OCI-LY3 (cell line): ENCODE data around the gene PLOD2.

ENCODE experiments used
- H2AFZ ChIP-seq: fragments of 200-600, 300-600 bp; shearing (Covaris generic); 2 replicates; pipeline ENCODE4 v1.6.0; 2014; ENCODE audit warnings: antibody characterized with exemption, low read depth, low read length
- H3K27ac ChIP-seq: fragments of 200-600, 300-600 bp; sonication (generic); 2 replicates; pipeline ENCODE4 v1.5.1; 2014; ENCODE audit warnings: mild to moderate bottlenecking, low read length, moderate library complexity, mixed read lengths
- H3K27me3 ChIP-seq: fragments of 200-600, 300-600 bp; sonication (generic); 2 replicates; pipeline ENCODE4 v1.6.1; 2014; ENCODE audit warnings: low read depth, low read length, mixed read lengths
- H3K36me3 ChIP-seq: fragments of 200-600, 300-600 bp; sonication (generic); replicated peaks from 2 replicates; pipeline ENCODE3; 2014; ENCODE audit warnings: low read depth, low read length, mixed read lengths
- H3K4me1 ChIP-seq: fragments of 300-600, 200-600 bp; sonication (generic); 2 replicates; pipeline ENCODE4 v1.6.1; 2014; ENCODE audit warnings: low read length, mixed read lengths
- H3K4me2 ChIP-seq: fragments of 200-600, 300-600 bp; sonication (generic); 2 replicates; pipeline ENCODE4 v1.6.1; 2014; ENCODE audit warnings: low read length, mixed read lengths
- H3K4me3 ChIP-seq: fragments of 300-600, 200-600 bp; sonication (generic); 2 replicates; pipeline ENCODE4 v1.5.1; 2014; ENCODE audit warnings: antibody characterized with exemption, mild to moderate bottlenecking, low read length, moderate library complexity
- H3K79me2 ChIP-seq: fragments of 300-600, 200-600 bp; shearing (Covaris generic); 2 replicates; pipeline ENCODE4 v1.6.1; 2014; ENCODE audit warnings: mild to moderate bottlenecking, low read length, mixed read lengths
- H3K9ac ChIP-seq: fragments of 300-600, 200-600 bp; shearing (Covaris generic); 2 replicates; pipeline ENCODE4 v1.6.0; 2014; ENCODE audit warnings: mild to moderate bottlenecking, low read length, moderate library complexity
- H3K9me3 ChIP-seq: fragments of 200-600, 300-600 bp; shearing (Covaris generic); 2 replicates; pipeline ENCODE4 v1.6.1; 2014; ENCODE audit warnings: low read length, mixed read lengths; ENCODE audit not compliant: insufficient read depth
- H4K20me1 ChIP-seq: fragments of 200-600, 300-600 bp; sonication (generic); 2 replicates; pipeline ENCODE4 v1.6.1; 2016; ENCODE audit warnings: low read length, mixed read lengths; ENCODE audit not compliant: insufficient read depth
- CTCF ChIP-seq: fragments of 200-600, 300-600 bp; sonication (generic); IDR thresholded peaks from 2 replicates; pipeline ENCODE4 v1.5.1; 2014; ENCODE audit warnings: antibody characterized with exemption, low read length, low read depth
- EZH2phosphoT487 ChIP-seq: fragments of 200-600 bp; shearing (Covaris generic); IDR thresholded peaks from 2 replicates; pipeline ENCODE4 v1.6.1; 2018; ENCODE audit warnings: antibody characterized with exemption, mixed run types, low read depth

The PLOD2 gene

GRCh38 chr3:146154995-146155394 lies 6.0 kb downstream of the PLOD2 start:
- Histone ChIP-seq H3K27ac (no peak overlapping the region), H3K4me2 (no peak overlapping the region), H3K36me3 (no peaks in the 10 kb centered on the region), H3K9ac (no peak overlapping the region), H3K4me1 (no peaks in the 10 kb centered on the region), H3K79me2 (no peaks in the 10 kb centered on the region), H2AFZ (no peak overlapping the region), H3K9me3 (no peaks in the 10 kb centered on the region), H3K4me3 (no peak overlapping the region), H4K20me1 (no peaks in the 10 kb centered on the region), H3K27me3 (no peaks in the 10 kb centered on the region)
- no peak for TF ChIP-seq EZH2phosphoT487
- TF ChIP-seq CTCF = no peak

- Histone ChIP-seq H4K20me1 (no peaks in the 10 kb centered on the region), H3K27ac (no peak overlapping the region), H2AFZ (no peak overlapping the region), H3K4me2 (no peak overlapping the region), H3K4me1 (no peaks in the 10 kb centered on the region), H3K27me3 (no peaks in the 10 kb centered on the region), H3K79me2 (no peaks in the 10 kb centered on the region), H3K4me3 (no peak overlapping the region), H3K36me3 (no peaks in the 10 kb centered on the region), H3K9me3 (no peaks in the 10 kb centered on the region), H3K9ac (no peak overlapping the region)
- no peak for TF ChIP-seq CTCF
- no peak for TF ChIP-seq EZH2phosphoT487
Measured at GRCh38 chr3:146154316-146154715, 6.7 kb downstream of the PLOD2 start.

GRCh38 chr3:146153429-146153828 lies 7.6 kb downstream of the PLOD2 start:
- Histone ChIP-seq H2AFZ (no peak overlapping the region), H3K27ac (no peak overlapping the region), H3K27me3 (no peaks in the 10 kb centered on the region), H3K4me2 (no peak overlapping the region), H3K79me2 (no peaks in the 10 kb centered on the region), H3K9me3 (no peaks in the 10 kb centered on the region), H3K4me3 (no peak overlapping the region), H3K36me3 (no peaks in the 10 kb centered on the region), H4K20me1 (no peaks in the 10 kb centered on the region), H3K4me1 (no peaks in the 10 kb centered on the region), H3K9ac (no peak overlapping the region)
- TF ChIP-seq EZH2phosphoT487 = no peak
- TF ChIP-seq CTCF = no peak

- H3K27me3 ChIP-seq = no peaks in the 10 kb centered on the region
- H3K4me1 ChIP-seq = no peaks in the 10 kb centered on the region
- H4K20me1 ChIP-seq = no peaks in the 10 kb centered on the region
- H3K4me3 ChIP-seq = no peak overlapping the region
- no peak overlapping the region for H3K27ac ChIP-seq
- TF ChIP-seq EZH2phosphoT487 = no peak
- no peak for TF ChIP-seq CTCF
- H3K9me3 ChIP-seq = no peaks in the 10 kb centered on the region
- no peaks in the 10 kb centered on the region for H3K79me2 ChIP-seq
- no peak overlapping the region for H3K9ac ChIP-seq
- no peaks in the 10 kb centered on the region for H3K36me3 ChIP-seq
- H2AFZ ChIP-seq = no peak overlapping the region
- H3K4me2 ChIP-seq = no peak overlapping the region
Measured at GRCh38 chr3:146152834-146153233, 8.2 kb downstream of the PLOD2 start.
